ENCODE data around the gene AKAP11.

AKAP11 gene

GRCh38 chr13:42333613-42334328 lies 61.8 kb downstream of the AKAP11 start:
- DNase-seq (ENCODE audit: low read depth in 4 of 4, low spot score in 1 of 4) = no peak

- DNase-seq (ENCODE audit: low read depth in 4 of 4, low spot score in 1 of 4) = no peak
Observed at GRCh38 chr13:42334329-42334706, 62.4 kb downstream of the AKAP11 start.

- no peak for DNase-seq (ENCODE audit: low read depth in 4 of 4, low spot score in 1 of 4)
Observed at GRCh38 chr13:42337808-42338600, 66.1 kb downstream of the AKAP11 start.

GRCh38 chr13:42345367-42345766 lies 73.4 kb downstream of the AKAP11 start:
- DNase-seq (ENCODE audit: low read depth in 4 of 4, low spot score in 1 of 4) = no peak

- no peak for DNase-seq (ENCODE audit: low read depth in 4 of 4, low spot score in 1 of 4)
Observed at GRCh38 chr13:42348576-42348975, 76.6 kb downstream of the AKAP11 start.

- no peak for DNase-seq (ENCODE audit: low read depth in 4 of 4, low spot score in 1 of 4)
Observed at GRCh38 chr13:42350141-42350540, 78.2 kb downstream of the AKAP11 start.

- peak in 1 of 4 experiments; percentile 14 for DNase-seq (ENCODE audit: low read depth in 4 of 4, low spot score in 1 of 4)
Observed at GRCh38 chr13:42354241-42355091, 82.5 kb downstream of the AKAP11 start.

- peak in 2 of 4 experiments; percentile 20 to 46 for DNase-seq (ENCODE audit: low read depth in 4 of 4, low spot score in 1 of 4)
Observed at GRCh38 chr13:42355092-42355485, 83.1 kb downstream of the AKAP11 start.

- no peak for DNase-seq (ENCODE audit: low read depth in 4 of 4, low spot score in 1 of 4)
Observed at GRCh38 chr13:42355491-42356183, 83.7 kb downstream of the AKAP11 start.

- no peak for DNase-seq (ENCODE audit: low read depth in 4 of 4, low spot score in 1 of 4)
Observed at GRCh38 chr13:42356184-42356575, 84.2 kb downstream of the AKAP11 start.

- DNase-seq (ENCODE audit: low read depth in 4 of 4, low spot score in 1 of 4) = no peak
Observed at GRCh38 chr13:42360046-42360574, 88.2 kb downstream of the AKAP11 start.

GRCh38 chr13:42361701-42362100 lies 89.7 kb downstream of the AKAP11 start:
- DNase-seq (ENCODE audit: low read depth in 4 of 4, low spot score in 1 of 4) = no peak

- DNase-seq (ENCODE audit: low read depth in 4 of 4, low spot score in 1 of 4) = no peak
Observed at GRCh38 chr13:42363941-42364612, 92.1 kb downstream of the AKAP11 start.

GRCh38 chr13:42364613-42365000 lies 92.7 kb downstream of the AKAP11 start:
- DNase-seq (ENCODE audit: low read depth in 4 of 4, low spot score in 1 of 4) = no peak

GRCh38 chr13:42367831-42368230 lies 95.9 kb downstream of the AKAP11 start:
- no peak for DNase-seq (ENCODE audit: low read depth in 4 of 4, low spot score in 1 of 4)

GRCh38 chr13:42369071-42369797 lies 97.3 kb downstream of the AKAP11 start:
- no peak for DNase-seq (ENCODE audit: low read depth in 4 of 4, low spot score in 1 of 4)

- DNase-seq (ENCODE audit: low read depth in 4 of 4, low spot score in 1 of 4) = no peak
Observed at GRCh38 chr13:42370229-42370628, 98.3 kb downstream of the AKAP11 start.

All from stimulated activated CD4-positive, alpha-beta T cell treated with anti-CD3 and anti-CD28 coated beads, Interleukin-1b, Interleukin-23, amount 100 ng/mL, for 24 hours (primary cell).